HG02610 (cell line): ENCODE data around the gene SRCIN1.
"Not testable (repeated sequence)": the region's sequence is repeated elsewhere in the genome, so short reads cannot be mapped to it uniquely, and the experiment has no call there.

Experiments
- ATAC-seq: cut with Tn5 transposase; IDR thresholded peaks from one replicate; pipeline ENCODE4 v1.9.1; 2021; ENCODE audit warnings: mild to moderate bottlenecking, moderate library complexity; ENCODE audit not compliant: unreplicated experiment

SRCIN1 gene

DNA sequence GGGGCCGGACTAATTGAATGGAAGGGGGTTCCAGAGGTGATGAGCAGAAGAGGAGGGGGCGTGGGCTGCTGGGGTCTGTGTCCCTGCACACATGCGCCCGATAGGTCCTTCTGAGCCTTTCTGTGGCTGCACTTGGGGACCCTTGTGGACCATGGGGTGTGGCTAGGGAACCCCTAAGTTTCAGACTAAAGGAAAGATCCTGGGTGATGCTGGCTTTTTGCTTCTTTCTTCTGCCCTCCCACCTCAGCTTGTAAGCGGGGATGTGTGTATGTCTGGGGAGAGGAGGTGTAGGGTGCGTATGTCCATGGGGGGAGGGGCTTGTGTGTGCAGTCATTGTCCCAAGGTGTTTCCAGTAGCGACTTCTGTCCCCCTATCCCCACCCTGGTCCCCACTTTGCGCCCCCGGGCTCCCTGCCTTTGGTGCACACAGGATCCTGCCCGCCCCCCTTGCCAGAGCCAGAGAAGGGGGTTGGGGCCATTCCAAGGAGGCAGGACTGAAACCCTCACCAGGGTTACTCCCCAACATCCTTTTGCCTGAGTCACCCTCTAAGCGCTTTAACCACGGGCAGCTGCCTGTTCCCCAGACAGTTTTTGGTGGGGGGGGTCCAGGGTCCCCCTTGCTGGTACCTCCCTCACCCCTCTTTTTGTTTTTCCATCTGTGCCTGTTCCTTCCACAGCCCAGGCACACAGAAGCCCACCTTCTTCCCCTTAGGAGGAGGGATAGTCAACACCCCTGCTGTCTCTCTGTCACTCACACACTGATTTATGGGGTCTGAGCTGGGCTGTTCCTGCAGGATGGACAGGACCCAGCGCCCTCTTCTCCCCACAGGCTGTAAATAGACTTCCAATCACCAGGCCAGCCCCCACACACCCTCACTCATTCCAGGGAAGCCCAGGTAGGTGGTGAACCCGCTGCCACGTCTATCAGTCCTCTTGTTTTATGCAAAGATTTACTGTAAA lies 94.3 kb downstream of the SRCIN1 start:
- no peak for ATAC-seq

DNA sequence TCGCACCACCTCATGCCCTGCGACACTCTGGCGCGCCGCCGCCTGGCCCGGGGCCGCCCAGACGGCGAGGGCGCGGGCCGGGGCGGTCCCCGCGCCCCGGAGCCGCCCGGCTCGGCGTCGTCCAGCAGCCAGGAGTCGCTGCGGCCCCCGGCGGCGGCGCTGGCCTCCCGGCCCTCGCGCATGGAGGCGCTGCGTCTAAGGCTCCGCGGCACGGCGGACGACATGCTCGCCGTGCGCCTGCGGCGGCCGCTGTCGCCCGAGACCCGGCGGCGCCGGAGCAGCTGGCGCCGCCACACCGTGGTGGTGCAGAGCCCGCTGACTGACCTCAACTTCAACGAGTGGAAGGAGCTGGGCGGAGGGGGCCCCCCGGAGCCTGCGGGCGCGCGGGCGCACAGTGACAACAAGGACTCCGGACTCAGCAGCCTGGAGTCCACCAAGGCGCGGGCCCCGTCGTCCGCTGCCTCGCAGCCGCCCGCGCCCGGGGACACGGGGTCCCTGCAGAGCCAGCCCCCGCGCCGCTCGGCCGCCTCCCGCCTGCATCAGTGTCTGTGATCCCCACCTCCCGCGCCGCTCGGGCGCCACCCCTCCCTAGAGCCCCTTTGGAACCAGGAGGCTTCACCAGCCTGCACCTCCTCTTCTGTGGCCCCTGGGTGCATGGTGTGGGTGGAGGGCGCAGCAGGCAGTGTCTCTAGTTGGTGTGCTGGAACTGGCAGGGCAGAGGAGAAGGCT lies 95.2 kb downstream of the SRCIN1 start:
- no peak for ATAC-seq

DNA sequence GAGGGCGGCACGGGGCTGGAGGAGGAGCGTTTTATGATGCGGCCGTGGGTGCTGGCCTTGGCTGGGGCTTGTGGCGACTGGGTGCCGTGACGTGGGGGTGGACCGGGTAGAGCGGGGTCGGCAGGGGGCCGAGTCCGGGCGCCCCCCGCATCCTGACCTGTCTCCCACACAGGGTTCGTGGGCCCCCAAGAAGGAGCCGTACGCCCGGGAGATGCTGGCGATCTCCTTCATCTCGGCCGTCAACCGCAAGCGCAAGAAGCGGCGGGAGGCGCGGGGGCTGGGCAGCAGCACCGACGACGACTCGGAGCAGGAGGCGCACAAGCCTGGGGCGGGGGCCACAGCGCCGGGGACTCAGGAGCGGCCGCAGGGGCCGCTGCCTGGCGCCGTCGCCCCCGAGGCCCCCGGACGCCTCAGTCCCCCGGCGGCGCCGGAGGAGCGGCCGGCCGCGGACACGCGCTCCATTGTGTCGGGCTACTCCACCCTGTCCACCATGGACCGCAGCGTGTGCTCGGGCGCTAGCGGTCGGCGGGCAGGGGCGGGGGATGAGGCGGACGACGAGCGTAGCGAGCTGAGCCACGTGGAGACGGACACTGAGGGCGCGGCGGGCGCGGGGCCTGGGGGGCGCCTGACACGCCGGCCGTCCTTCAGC lies 95.9 kb downstream of the SRCIN1 start:
- no peak for ATAC-seq

DNA sequence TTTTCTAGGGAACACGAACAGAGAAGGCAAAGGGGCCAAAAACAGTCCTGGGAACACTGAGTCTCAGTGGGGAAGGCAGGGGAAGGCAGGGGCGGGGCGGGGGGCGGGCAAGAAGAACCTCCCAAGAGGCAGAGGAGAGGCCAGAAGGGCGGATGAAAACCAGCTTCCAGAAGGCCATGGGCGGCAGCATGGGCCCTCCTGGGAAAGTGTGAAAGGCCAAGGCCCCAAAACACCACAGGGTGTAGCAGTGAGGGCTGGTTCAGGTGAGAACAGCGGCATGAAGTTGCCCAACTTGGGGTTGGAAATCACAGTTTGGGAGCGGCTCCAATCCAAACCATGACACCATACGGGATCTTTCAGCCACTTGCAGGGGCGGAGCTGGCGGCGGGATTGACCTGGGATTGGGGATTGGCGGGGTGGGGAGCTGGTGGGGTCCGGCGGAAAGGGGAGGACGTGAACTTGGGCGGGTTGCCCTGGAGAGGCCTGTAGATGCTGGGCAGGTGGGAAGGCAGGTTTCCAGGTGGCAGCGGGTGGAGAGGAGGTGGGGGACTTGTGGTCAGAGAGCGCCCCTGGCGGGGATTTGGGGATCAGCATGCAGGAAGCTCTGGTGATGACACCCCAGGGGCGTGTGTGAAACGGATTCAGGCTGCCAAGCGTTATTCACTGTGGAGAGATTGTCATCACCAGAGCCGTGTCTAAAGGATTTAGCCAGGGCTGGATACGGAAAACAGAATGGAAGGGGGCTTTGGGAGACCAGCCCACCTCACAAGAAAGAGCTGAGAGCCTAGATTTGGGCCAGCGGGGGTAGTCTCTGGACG lies 96.6 kb downstream of the SRCIN1 start:
- ATAC-seq = no peak

DNA sequence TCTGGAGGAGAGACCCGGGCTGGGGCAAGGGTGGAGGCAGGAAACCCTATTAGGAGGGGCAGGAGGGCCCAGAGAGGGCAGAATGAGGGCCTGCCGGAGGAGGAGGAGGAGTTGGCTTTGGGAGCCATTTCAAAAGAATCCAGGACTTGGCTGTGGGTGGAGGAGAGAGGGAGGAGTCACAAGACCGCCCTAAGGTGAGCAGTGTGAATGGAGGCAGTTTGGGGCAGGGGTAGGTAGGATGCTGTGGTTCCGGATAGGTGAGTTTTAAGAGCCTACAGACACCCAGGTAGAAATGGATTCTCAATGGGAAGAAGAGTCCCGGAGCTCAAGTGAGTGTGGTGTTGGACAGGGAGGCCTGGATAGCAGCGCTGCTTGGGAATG lies 97.2 kb downstream of the SRCIN1 start:
- ATAC-seq = no peak

DNA sequence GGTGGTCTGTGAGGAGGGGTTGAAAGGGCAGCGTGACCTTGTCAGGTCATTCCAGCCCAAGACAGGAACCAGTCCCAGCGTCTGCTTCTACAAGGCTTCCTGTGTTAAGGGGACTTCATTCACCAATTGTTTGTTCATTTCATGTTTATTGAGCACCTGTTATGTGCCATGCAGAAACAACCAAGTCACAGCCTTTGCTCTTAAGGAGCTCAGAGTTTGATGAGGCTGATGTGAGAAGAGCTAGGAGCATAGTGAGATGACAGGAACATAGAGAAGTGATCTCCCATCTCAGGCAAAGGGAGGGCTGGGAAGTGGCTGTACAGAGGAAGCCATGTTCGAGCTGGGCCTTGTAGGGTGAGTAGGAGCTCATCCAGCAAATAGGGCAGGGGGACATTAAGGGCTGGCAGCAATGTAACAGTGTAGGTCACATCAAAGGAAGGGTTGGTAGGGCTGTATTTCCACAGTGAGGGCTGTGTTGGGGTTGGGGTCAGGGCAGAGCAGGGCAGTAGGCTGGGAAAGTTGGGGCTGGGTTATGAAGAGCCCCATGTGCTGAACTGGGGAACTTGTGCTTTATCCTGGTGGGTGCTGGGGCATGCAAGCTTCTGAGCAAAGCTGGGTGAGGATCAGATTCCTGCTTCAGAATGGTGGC lies 97.7 kb downstream of the SRCIN1 start:
- no peak for ATAC-seq

DNA sequence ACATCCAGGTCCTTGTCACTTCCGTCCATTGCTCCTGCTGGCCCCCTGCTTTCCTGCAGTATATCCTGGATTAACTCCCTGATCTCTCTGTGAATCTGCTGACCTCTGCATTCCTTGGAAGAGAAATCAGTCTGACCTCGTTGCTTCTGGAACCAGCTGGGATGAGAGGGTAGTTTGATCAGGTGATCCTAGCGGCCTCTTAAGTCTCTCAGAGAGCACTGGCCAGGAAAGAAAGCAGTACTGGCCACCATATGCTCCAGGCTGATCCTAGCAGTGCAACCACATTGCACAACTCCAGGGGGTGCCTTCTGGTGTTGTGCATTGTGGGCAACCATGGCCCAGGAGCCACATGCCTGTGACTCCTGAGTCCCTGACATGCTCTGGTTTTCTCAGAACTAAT lies 98.3 kb downstream of the SRCIN1 start:
- no peak for ATAC-seq

DNA sequence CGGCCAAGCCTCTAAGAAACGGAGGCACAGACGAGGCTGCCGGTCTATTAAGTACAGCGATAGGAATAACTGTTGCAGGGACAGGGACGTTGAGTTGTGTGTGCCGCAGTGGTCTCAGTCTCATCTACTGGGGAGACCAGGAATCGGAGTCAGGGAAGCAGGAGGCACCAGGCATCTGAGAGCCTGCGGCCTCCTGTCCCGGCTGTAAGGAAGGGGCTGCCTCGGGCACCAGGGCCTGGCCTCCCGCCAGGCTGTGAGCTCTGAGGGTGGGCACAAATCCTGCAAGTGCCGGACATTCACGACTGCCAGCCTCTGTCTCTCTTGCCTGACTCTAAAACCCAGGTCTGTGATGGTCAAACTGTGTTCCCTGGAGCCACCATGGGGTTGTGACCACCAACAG lies 101.5 kb downstream of the SRCIN1 start:
- ATAC-seq = no peak

DNA sequence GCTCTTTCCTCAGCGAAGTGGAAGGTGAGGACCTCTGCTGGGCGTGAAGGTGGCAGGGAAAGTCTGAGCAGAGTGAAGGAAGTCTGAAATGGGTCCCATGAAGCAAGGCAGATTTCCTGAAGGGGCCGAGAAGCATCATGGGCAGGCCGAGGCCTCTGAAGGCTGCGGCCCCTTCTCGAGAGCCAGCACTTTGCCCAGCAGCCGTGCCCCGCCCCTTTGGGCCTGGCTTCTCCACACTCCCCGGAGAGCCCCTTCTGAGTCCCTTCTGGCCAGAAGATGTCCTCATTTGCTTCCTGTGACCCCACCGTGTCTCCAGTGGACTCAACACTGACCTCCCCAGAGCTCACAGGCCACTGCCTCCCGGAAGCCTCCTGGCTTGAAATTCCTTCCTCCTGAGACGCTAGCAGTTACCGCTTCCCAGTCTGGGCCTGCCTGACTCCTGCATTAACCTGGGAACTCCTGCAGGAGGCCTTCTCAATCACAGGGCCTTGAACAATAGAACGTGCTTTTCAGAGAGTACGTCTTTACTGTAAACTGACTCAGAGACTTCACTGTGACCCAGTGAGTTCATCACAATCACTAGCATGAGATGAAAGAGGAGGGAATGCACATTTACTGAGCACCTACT lies 102.4 kb downstream of the SRCIN1 start:
- not testable (repeated sequence) for ATAC-seq

DNA sequence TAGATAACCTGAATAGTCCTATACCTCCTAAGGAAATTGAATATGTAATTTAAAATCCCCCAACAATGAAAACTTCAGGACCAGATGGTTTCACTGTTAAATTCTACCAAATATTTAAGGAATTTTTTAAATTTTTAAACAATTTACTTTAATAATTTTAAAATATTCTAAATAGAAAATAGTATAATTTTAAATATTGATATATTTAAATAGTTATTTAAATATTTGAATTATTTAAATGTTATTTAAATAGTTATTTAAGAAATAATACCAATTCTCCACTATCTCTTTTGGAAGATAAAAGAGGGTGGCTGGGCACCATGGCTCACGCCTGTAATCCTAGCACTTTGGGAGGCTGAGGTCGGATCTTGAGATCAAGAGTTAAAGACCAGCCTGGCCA lies 104.0 kb downstream of the SRCIN1 start:
- ATAC-seq = not testable (repeated sequence)

DNA sequence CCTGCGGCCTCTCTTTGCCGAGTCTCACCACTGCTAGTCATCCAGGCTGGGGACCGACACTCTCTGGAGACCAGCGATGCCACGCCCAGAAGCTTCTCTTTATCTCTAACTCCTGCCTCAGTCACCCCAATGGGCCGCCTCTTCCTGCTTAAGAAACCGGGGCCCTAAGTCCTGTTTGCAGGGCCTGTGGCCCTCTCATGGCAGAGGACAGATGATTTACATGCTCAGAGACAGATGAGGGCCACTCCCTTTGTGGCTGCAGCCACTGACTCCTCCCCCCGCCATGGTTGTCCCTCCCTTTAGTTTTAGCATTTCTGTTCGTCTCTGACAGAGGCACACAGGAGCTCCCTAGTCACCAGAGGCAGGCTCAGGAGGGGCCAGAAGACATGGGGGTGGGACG lies 106.5 kb downstream of the SRCIN1 start:
- not testable (repeated sequence) for ATAC-seq

DNA sequence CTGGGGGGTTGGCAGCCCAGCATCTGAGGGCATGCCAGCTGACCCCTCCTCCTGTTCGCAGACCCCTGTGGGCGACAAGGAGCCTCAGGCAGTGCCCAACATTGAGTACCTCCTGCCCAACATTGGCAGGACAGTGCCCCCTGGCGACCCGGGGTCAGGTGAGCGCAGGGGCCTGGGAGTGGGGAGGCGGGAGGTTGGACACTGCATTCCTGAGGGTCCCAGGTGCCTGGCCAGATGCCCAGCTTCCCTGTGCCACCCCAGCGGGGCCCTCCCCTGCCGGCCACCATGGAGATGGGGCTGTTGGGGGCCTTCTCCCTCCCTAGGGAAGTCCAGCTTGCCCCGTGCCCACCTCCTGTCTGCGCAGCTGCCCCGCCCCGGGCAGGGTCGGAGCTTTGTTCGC lies 107.4 kb downstream of the SRCIN1 start:
- ATAC-seq = no peak

DNA sequence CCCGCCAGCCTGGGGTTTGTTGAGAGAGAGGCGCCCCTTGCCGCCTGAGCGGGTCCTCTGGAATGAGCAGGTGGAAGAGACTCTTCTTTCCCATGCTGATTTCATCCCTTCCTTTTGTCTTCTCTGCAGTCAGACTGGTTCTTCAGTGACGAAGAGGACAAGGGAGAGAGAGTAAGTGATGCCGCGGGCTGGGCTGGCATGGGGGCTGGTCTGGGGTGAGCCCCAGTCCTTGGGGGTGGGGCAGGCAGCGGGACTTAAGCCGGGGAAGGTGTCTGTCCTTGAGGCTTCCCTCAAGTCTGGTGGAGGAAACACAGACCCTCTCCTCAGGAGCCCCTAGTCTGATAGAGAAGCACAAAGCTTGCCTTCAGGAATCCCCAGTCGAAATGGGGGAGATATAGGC lies 108.1 kb downstream of the SRCIN1 start:
- not testable (repeated sequence) for ATAC-seq

DNA sequence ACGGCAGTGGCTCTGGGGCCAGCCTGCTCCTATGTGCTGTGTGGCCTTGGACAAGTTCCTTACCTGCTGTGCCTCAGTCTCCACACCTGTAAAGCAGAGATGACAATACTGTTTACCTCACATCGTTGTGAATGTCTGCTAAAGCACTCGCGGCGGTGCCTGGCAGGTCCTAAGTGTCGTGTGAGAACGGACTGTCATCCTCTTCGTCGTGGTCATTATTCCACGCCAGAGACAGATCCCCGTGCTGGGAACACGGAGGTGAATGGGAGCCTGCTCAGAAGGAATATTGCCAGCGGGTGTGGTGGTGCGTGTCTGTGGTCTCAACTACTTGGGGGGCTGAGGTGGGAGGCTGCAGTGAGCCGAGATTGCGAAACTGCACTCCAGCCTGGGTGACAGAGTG lies 111.6 kb downstream of the SRCIN1 start:
- ATAC-seq = not testable (repeated sequence)

DNA sequence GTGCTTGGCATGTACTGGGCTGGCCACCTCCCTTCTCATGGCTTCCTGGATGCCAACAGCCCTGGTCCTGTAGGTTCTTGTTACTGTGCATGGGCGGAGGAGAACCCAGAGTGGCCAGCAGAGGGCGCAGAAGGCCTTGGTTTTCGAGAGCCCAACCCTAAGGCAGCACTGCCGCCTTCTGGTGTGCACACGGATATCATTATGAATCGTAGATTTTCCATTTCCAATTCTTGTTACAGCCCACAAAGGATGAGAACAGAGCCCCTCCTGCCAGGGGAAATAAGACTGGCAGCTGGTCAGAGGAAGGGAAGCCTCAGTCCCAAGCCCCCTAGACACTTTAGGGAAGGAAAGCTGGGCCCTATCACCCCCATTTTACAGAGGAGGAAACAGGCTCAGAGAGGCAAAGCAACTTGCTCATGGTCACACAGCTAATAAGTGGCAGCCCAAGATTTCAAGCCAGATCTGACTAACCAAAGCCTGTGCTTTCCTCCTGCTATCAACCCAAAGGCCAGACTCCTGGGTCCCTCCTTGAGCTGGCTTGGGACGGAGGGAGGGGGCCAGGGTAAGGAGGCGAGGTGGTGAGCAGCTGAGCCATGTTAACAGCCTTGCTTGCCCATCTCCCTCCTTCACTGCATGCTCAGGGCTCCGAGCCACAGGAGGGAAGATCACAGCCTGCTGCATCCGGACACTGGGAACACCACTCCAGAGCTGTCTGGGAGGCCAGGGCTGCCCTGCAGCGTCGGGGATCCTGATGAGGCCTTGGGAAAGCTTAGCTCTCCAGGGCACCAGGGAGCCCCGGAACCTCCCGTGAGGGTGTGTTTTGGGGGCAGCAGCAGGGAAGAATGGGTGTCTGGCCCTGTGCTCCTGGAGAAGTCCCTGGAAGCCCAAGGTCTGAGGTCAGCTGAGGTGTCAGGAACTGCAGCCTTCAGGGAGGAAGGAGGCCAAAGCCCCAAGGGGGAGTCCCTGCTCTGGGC lies 113.4 kb downstream of the SRCIN1 start:
- ATAC-seq = not testable (repeated sequence)

DNA sequence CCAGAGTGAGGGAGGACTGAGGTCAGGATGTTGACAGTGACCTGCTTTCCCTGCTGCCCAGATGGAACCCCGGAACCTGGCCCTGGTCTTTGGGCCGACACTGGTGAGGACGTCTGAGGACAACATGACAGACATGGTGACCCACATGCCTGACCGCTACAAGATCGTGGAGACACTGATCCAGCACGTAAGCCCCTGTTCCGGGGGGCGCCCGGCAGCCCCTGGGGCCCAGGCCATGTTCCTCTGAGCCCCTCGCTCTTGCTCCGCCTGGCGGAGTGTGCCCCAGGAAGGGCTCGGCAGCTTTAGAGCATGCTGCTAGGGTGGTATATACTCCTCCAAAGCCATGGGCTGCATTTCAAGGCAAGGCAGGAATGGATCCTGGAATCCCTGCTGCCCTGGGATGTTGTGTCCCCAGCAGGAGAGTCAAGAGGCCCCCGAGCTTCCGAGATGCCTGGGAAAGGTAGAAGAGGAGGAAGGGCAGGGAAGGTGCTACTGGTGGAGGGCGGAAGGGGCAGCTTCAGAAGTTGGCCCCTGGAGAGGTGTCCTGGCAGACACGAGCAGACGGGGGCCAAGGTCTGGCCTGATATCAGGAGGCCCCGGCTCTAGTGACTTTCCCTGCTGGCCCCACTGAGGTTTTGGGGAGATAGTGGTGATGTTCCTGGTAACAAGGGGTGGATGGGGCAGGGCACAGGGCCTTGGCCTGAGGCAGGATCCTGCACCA lies 114.2 kb downstream of the SRCIN1 start:
- ATAC-seq = not testable (repeated sequence)

DNA sequence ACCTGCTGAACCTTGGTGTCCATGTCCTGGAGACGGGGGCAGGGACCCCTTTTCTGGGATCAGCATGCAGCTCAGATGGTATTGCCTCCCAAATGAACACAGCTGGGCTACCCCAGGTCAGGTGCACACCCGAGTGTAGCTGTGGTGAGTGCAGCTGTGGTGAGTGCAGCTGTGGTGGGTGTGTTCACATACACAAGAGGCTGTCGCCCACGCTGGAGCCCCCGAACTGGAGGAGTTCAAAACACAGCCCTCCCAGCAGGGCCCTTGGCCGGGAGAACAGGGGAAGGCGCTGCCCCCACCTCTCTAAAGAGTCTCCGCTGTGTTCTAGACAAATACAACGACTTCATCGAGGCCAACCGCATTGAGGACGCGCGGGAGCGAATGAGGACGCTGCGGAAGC lies 116.0 kb downstream of the SRCIN1 start:
- not testable (repeated sequence) for ATAC-seq
